Ishikawa (cell line): ENCODE measurements around the gene REEP5.

Experiments used
- CEBPB ChIP-seq: IDR thresholded peaks from 2 replicates; pipeline ENCODE4 v1.6.1; 2012
- CREB1 ChIP-seq: IDR thresholded peaks from 2 replicates; pipeline ENCODE4 v1.6.1; 2012; ENCODE audit warnings: low read depth
- EGR1 ChIP-seq: IDR thresholded peaks from 2 replicates; pipeline ENCODE4 v1.6.1; 2012
- EP300 ChIP-seq: IDR thresholded peaks from 2 replicates; pipeline ENCODE4 v1.6.1; 2012; ENCODE audit warnings: borderline replicate concordance
- FOXM1 ChIP-seq: IDR thresholded peaks from 2 replicates; pipeline ENCODE4 v1.6.1; 2012; ENCODE audit warnings: low read depth, borderline replicate concordance
- NFIC ChIP-seq: IDR thresholded peaks from 2 replicates; pipeline ENCODE4 v1.6.1; 2012
- RAD21 ChIP-seq: IDR thresholded peaks from 2 replicates; pipeline ENCODE4 v1.6.1; 2012; ENCODE audit warnings: low read depth
- REST ChIP-seq: IDR thresholded peaks from 2 replicates; pipeline ENCODE4 v1.6.1; 2012; ENCODE audit warnings: low read depth, mild to moderate bottlenecking
- TAF1 ChIP-seq: IDR thresholded peaks from 2 replicates; pipeline ENCODE4 v1.6.1; 2012; ENCODE audit warnings: low read depth, mild to moderate bottlenecking
- TCF12 ChIP-seq: IDR thresholded peaks from 2 replicates; pipeline ENCODE4 v1.6.1; 2012; ENCODE audit warnings: low read depth
- TEAD4 ChIP-seq: IDR thresholded peaks from 2 replicates; pipeline ENCODE4 v1.6.1; 2012
- YY1 ChIP-seq: IDR thresholded peaks from 2 replicates; pipeline ENCODE4 v1.6.1; 2012; ENCODE audit warnings: low read depth
- ZBTB7A ChIP-seq: IDR thresholded peaks from 2 replicates; pipeline ENCODE4 v1.6.1; 2012; ENCODE audit warnings: low read depth
- TF ChIP-seq, protein P1 (sequence below): IDR thresholded peaks from 2 replicates; pipeline ENCODE4 v1.6.1; 2012
- TF ChIP-seq, protein P2 (sequence below): IDR thresholded peaks from 2 replicates; pipeline ENCODE4 v1.6.1; 2012

REEP5 gene

DNA sequence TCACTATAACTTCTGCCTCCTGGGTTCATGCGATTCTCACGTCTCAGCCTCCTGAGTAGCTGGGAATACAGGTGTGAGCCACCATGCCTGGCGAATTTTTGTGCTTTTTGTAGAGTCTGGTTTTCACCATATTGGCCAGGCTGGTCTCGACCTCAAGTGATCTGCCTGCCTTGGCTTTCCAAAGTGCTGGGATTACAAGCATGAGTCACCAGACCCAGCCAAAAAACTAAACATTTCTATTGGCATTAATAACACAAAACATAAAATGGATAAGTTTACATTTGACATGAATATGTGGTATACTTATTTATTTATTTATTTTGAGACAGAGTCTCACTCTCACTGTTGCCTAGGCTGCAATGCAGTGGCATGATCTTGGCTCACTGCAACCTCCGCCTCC lies 13.6 kb upstream of the REEP5 start:
- no peak for TF ChIP-seq TCF12
- no peak for TF ChIP-seq TAF1
- TF ChIP-seq FOXM1, result no peak
- no peak for TF ChIP-seq YY1
- TF ChIP-seq, protein P1, sequence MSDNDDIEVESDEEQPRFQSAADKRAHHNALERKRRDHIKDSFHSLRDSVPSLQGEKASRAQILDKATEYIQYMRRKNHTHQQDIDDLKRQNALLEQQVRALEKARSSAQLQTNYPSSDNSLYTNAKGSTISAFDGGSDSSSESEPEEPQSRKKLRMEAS, result no peak
- TF ChIP-seq REST, result no peak
- TF ChIP-seq, protein P2, sequence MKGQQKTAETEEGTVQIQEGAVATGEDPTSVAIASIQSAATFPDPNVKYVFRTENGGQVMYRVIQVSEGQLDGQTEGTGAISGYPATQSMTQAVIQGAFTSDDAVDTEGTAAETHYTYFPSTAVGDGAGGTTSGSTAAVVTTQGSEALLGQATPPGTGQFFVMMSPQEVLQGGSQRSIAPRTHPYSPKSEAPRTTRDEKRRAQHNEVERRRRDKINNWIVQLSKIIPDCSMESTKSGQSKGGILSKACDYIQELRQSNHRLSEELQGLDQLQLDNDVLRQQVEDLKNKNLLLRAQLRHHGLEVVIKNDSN, result no peak
- TF ChIP-seq CREB1, result no peak
- no peak for TF ChIP-seq ZBTB7A
- TF ChIP-seq EGR1, result no peak
- no peak for TF ChIP-seq RAD21
- TF ChIP-seq TEAD4, result no peak

DNA sequence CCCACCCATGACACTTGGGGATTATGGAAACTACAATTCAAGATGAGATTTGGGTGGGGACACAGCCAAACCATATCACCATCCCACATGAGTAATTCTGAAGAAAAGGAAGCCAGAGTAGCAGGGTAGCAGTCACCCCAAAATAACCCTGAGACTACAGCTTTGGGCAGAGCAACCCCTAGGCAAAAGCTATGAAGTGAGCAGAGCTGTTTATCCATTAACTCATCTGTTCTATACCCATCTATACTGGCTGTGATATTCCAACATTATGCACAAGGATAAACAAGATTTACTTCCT lies 12.3 kb upstream of the REEP5 start:
- no peak for TF ChIP-seq EP300
- TF ChIP-seq YY1, result no peak
- no peak for TF ChIP-seq TEAD4
- no peak for TF ChIP-seq FOXM1
- no peak for TF ChIP-seq REST
- no peak for TF ChIP-seq NFIC
- TF ChIP-seq CREB1, result no peak
- no peak for TF ChIP-seq ZBTB7A
- TF ChIP-seq, protein P1, result no peak
- TF ChIP-seq EGR1, result no peak
- TF ChIP-seq TAF1, result no peak

- no peak for TF ChIP-seq FOXM1
- no peak for TF ChIP-seq RAD21
These were observed 11.8 kb upstream of the REEP5 start for GRCh38 chr5:112933651-112934365.

- TF ChIP-seq CEBPB, result no peak
- TF ChIP-seq TEAD4, result no peak
- no peak for TF ChIP-seq ZBTB7A
- TF ChIP-seq NFIC, result no peak
- no peak for TF ChIP-seq EP300
- TF ChIP-seq EGR1, result no peak
- TF ChIP-seq, protein P1, result no peak
- TF ChIP-seq TAF1, result no peak
- TF ChIP-seq REST, result no peak
- TF ChIP-seq, protein P2, result no peak
- no peak for TF ChIP-seq YY1
- no peak for TF ChIP-seq TCF12
These were observed 11.1 kb upstream of the REEP5 start for GRCh38 chr5:112933105-112933504.

DNA sequence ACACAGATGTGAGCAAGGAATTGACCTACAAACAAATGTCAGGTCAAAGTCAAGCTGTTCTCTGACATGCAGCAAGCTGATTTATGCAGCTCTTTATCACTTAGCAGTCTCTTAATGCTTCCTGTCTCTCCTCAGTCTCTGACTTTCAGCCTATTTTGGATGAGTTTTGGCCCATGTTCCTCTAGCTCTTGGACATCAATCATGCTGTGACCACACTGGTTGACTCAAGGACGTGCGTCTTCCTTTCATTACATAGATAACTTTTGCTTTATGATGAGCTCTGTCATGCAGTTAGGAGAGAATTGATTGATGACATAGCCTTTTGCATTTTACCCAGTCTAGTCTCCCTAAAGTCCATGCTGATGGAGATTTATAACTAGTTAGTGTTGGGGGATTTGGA lies 9.4 kb upstream of the REEP5 start:
- no peak for TF ChIP-seq TAF1
- no peak for TF ChIP-seq EGR1
- no peak for TF ChIP-seq ZBTB7A
- TF ChIP-seq, protein P2, result no peak
- TF ChIP-seq REST, result no peak
- TF ChIP-seq CREB1, result no peak
- TF ChIP-seq TCF12, result no peak
- TF ChIP-seq TEAD4, result no peak
- TF ChIP-seq, protein P1, result no peak
- TF ChIP-seq EP300, result no peak
- no peak for TF ChIP-seq RAD21
- no peak for TF ChIP-seq NFIC
- no peak for TF ChIP-seq CEBPB
- TF ChIP-seq YY1, result no peak
- TF ChIP-seq FOXM1, result no peak
